Activated CD8-positive, alpha-beta T cell treated with anti-CD3 and anti-CD28 coated beads for 36 hours (primary cell): ENCODE data around the gene ASTL. TPM values are rescaled to one million over a fixed set of nuclear protein-coding genes. Genes with fewer than 3 reads are reported as not detected.

ENCODE experiments used
- ATAC-seq: fragments of 200-7000 bp; cut with Tn5 transposase; one replicate; pipeline ENCODE4 v1.10.0; 2021; ENCODE audit warnings: mild to moderate bottlenecking, moderate library complexity
- CTCF ChIA-PET: fragments of 350-600 bp; sonication (Branson Sonifier 250); formaldehyde crosslinking; loops from one replicate; lab custom pipeline; 2021; ENCODE audit warnings: antibody characterized with exemption; lab: Charles Lee
- POLR2A ChIA-PET: fragments of 350-600 bp; sonication (Branson Sonifier 250); formaldehyde crosslinking; loops from one replicate; lab custom pipeline; 2021; ENCODE audit warnings: antibody characterized with exemption; lab: Charles Lee
- DNase-seq: peaks from one replicate; pipeline ENCODE4 v3.0.0-alpha.2; 2020
- H3K27ac Mint-ChIP-seq: one replicate; pipeline ENCODE4 v1.8.0; 2021; ENCODE audit warnings: mild to moderate bottlenecking, mixed read lengths
- H3K27me3 Mint-ChIP-seq: one replicate; pipeline ENCODE4 v1.8.0; 2021; ENCODE audit warnings: mixed read lengths
- H3K36me3 Mint-ChIP-seq: one replicate; pipeline ENCODE4 v1.8.0; 2021; ENCODE audit warnings: low read depth, mixed read lengths
- H3K4me1 Mint-ChIP-seq: one replicate; pipeline ENCODE4 v1.8.0; 2021; ENCODE audit warnings: low read depth, mixed read lengths
- H3K4me3 Mint-ChIP-seq: one replicate; pipeline ENCODE4 v1.8.0; 2021; ENCODE audit warnings: mild to moderate bottlenecking, moderate library complexity, mixed read lengths
- H3K9me3 Mint-ChIP-seq: one replicate; pipeline ENCODE4 v1.8.0; 2021; ENCODE audit warnings: mixed read lengths
- intact Hi-C: fragments of 100-400 bp; cut with micrococcal nuclease; formaldehyde crosslinking; loops from one replicate; pipeline ENCODE4 v1.10.0; 2022
- total RNA-seq, 2 experiments: library from RNA; stranded (reverse); gene quantifications; one replicate each; pipeline ENCODE4 v1.2.3, GENCODE V29; 2021
- TF ChIP-seq, protein P1 (sequence below): fragments of 200-600 bp; IDR thresholded peaks from one replicate; pipeline ENCODE4 v1.8.0; 2022; ENCODE audit warnings: antibody characterized with exemption, mild to moderate bottlenecking

The ASTL gene
- total RNA-seq, 2 experiments from 2014 or later = 1.8 to 2.7 TPM

DNA sequence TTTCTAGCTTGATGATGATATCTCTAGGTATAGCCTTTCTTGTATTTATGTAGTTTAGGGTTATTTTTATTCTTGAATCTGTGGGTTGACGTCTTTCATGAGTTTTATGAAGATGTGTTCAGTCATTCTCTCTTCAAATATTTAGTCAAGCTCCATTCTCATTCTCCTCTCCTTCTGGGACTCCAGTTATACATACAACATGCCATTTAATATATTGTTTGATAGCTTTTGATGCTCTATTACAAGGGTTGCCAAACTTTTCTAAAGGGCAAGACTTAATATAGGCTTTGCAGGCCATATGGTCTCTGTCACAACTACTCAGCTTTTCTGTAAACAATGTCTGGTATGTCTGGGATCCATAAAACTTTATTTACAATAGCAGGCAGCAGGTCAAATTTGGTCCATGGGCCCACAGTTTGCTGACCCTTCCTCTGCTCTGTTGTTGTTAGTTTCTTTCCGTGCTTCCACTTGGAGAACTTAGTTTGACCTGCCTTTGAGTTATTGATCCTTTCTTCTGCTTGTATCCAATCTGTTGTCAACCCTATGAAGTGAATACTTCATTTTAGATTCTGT lies 63.0 kb downstream of the ASTL start:
- TF ChIP-seq, protein P1, sequence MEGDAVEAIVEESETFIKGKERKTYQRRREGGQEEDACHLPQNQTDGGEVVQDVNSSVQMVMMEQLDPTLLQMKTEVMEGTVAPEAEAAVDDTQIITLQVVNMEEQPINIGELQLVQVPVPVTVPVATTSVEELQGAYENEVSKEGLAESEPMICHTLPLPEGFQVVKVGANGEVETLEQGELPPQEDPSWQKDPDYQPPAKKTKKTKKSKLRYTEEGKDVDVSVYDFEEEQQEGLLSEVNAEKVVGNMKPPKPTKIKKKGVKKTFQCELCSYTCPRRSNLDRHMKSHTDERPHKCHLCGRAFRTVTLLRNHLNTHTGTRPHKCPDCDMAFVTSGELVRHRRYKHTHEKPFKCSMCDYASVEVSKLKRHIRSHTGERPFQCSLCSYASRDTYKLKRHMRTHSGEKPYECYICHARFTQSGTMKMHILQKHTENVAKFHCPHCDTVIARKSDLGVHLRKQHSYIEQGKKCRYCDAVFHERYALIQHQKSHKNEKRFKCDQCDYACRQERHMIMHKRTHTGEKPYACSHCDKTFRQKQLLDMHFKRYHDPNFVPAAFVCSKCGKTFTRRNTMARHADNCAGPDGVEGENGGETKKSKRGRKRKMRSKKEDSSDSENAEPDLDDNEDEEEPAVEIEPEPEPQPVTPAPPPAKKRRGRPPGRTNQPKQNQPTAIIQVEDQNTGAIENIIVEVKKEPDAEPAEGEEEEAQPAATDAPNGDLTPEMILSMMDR = no peak
- ChIA-PET CTCF (interaction anchor here (0.8 to 2.9 kb wide), 2 partner anchors 42 to 83 kb away, joined by 3 to 17 read pairs; partner anchors contain the start of gene ADRA2B), POLR2A (interaction anchor here (1.0 kb wide), 1 partner anchor 23 kb away, joined by 3 read pairs; no protein-coding TSS in a partner anchor)
- Mint-ChIP-seq H3K9me3 (peaks cover 9% of the 10 kb centered on the region), H3K36me3 (no peaks in the 10 kb centered on the region), H3K27me3 (no peaks in the 10 kb centered on the region), H3K4me1 (no peaks in the 10 kb centered on the region), H3K27ac (no peak overlapping the region), H3K4me3 (no peak overlapping the region)
- ATAC-seq = no peak
- intact Hi-C loops = no loop called here
- DNase-seq = no peak

GRCh38 chr2:96074156-96074555 lies 64.1 kb downstream of the ASTL start:
- Mint-ChIP-seq H3K27me3 (no peaks in the 10 kb centered on the region), H3K9me3 (peaks cover 9% of the 10 kb centered on the region), H3K36me3 (no peaks in the 10 kb centered on the region), H3K27ac (no peak overlapping the region), H3K4me3 (no peak overlapping the region), H3K4me1 (no peaks in the 10 kb centered on the region)
- TF ChIP-seq, protein P1 = no peak
- POLR2A ChIA-PET = no interaction called here
- ATAC-seq (no peak), DNase-seq (no peak)
- CTCF ChIA-PET = interaction anchor here (0.8 to 2.9 kb wide), 2 partner anchors 43 to 82 kb away, joined by 3 to 17 read pairs; partner anchors contain the start of gene ADRA2B
- intact Hi-C loops = no loop called here

DNA sequence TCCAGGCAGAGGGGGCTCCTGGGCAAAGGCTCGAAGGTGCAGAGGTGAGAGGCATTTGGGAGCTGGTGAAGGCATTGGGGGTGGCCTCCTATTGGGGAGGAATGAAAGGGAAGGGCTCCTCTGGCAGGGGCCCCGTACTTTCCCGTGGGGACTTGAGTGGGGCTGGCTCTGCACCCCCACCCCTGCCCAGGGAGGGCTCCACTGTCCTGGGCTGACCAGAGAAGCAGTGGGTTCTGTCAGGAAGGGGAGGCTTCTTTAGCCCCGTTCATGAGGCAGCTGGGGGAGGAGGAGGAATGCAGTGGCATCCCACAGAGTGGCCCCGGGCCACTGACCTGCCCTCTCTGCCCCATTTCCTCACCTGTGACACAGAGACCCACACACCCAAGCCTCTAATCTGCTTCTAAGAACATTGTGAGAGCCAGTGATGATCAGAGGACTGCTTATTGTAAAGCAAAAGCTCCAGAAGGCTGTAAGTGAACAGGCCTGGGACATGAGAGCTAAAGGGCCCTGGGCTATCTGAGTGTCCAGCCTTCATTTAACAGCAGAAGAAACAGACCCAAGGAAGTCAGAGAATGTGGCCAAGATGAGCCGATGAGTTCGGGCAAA lies 65.0 kb downstream of the ASTL start:
- H3K27me3 Mint-ChIP-seq = no peaks in the 10 kb centered on the region
- H3K36me3 Mint-ChIP-seq = no peaks in the 10 kb centered on the region
- ChIA-PET POLR2A (no interaction called here), CTCF (interaction anchor here (0.7 to 2.9 kb wide), 2 partner anchors 43 to 44 kb away, joined by 3 to 17 read pairs; partner anchors contain the start of gene ADRA2B)
- TF ChIP-seq, protein P1 = no peak
- H3K27ac Mint-ChIP-seq = no peak overlapping the region
- H3K4me3 Mint-ChIP-seq = no peak overlapping the region
- H3K9me3 Mint-ChIP-seq = peaks cover 9% of the 10 kb centered on the region
- no peak for DNase-seq
- H3K4me1 Mint-ChIP-seq = no peaks in the 10 kb centered on the region
- no peak for ATAC-seq
- intact Hi-C loops = no loop called here

Other genes with a start within 250 kb of the ASTL start
- 10 to 100 TPM; 37.4 to 41.5 TPM for gene ANKRD36C, start 146.7 kb downstream of the ASTL start, total RNA-seq
- 10 to 100 TPM in 1 of 2 experiments, 1 to 10 TPM in 1; 9.7 to 10.2 TPM for gene GPAT2, start 103.6 kb downstream of the ASTL start, total RNA-seq
- gene ADRA2B, start 21.9 kb downstream of the ASTL start, total RNA-seq = under 1 TPM; 0.29 to 0.34 TPM
- 100 to 1,000 TPM; 311 to 313 TPM for gene DUSP2, start 6.9 kb upstream of the ASTL start, total RNA-seq
- 100 to 1,000 TPM; 145 to 149 TPM for gene STARD7, start 70.3 kb upstream of the ASTL start, total RNA-seq
- 10 to 100 TPM; 13.1 to 15.0 TPM for gene TMEM127, start 127.5 kb upstream of the ASTL start, total RNA-seq
- 10 to 100 TPM; 72.1 to 72.3 TPM for gene CIAO1, start 127.7 kb upstream of the ASTL start, total RNA-seq
- 100 to 1,000 TPM; 175 to 178 TPM for gene SNRNP200, start 167.0 kb upstream of the ASTL start, total RNA-seq
- 10 to 100 TPM; 28.2 to 32.6 TPM for gene ITPRIPL1, start 186.8 kb upstream of the ASTL start, total RNA-seq
- 10 to 100 TPM; 70.9 TPM for gene NCAPH, start 197.3 kb upstream of the ASTL start, total RNA-seq